CD14-positive monocyte (primary cell): Measurements from ENCODE around the gene CISTR. TPM values are rescaled to one million over a fixed set of nuclear protein-coding genes. Genes with fewer than 3 reads are reported as not detected.
A peak's percentile ranks its signal among the peaks of the same experiment; 100 is the strongest.

Experiments
- DNase-seq, 3 donors: peaks; one replicate each; pipeline ENCODE4 v3.0.0-alpha.2; 2011 to 2022
- H2AFZ ChIP-seq: 2 replicates; pipeline ENCODE4 v1.6.0; 2012; ENCODE audit warnings: mild to moderate bottlenecking, low read depth, low read length, inconsistent platforms; ENCODE audit not compliant: insufficient read depth, poor library complexity, severe bottlenecking
- H3K27ac ChIP-seq, 2 donors: 1 replicate in 1 of 2; 2 replicates in 1 of 2; pipeline ENCODE4 v1.5.1; 2012 to 2013; ENCODE audit warnings: low read length in 2 of 2, control low read depth in 1 of 2, inconsistent platforms in 1 of 2, low read depth in 1 of 2, mild to moderate bottlenecking in 1 of 2
- H3K27me3 ChIP-seq, 2 donors: one replicate each; pipeline versions ENCODE4 v1.6.0 to v1.6.1; 2011 to 2013; ENCODE audit warnings: low read length in 2 of 2; ENCODE audit not compliant: control insufficient read depth in 2 of 2, insufficient read depth in 2 of 2
- H3K36me3 ChIP-seq, 2 donors: replicated peaks in 1 of 2; 1 replicate in 1 of 2; 2 replicates in 1 of 2; pipeline versions ENCODE4 v1.5.1 to v1.6.1; 2012 to 2013; ENCODE audit warnings: low read length in 2 of 2, control low read depth in 1 of 2, inconsistent platforms in 1 of 2, mild to moderate bottlenecking in 1 of 2; ENCODE audit not compliant: insufficient read depth in 2 of 2, control insufficient read depth in 1 of 2
- H3K4me1 ChIP-seq, 2 donors: 1 replicate in 1 of 2; 2 replicates in 1 of 2; pipeline versions ENCODE4 v1.5.1 to v1.6.1; 2012 to 2013; ENCODE audit warnings: low read length in 2 of 2, control low read depth in 1 of 2, inconsistent platforms in 1 of 2, mild to moderate bottlenecking in 1 of 2, moderate library complexity in 1 of 2; ENCODE audit not compliant: insufficient read depth in 2 of 2, control insufficient read depth in 1 of 2
- H3K4me2 ChIP-seq: replicated peaks from 2 replicates; pipeline ENCODE3; 2012; ENCODE audit warnings: low read length, moderate library complexity, mild to moderate bottlenecking; ENCODE audit not compliant: poor library complexity, severe bottlenecking; ENCODE audit errors: extremely low read depth
- H3K4me3 ChIP-seq, 3 experiments: fragments of 200-600 bp in 1 of 3; sonication (generic) in 1 of 3; replicated peaks in 1 of 3; 1 replicate in 2 of 3; 2 replicates in 1 of 3; pipeline ENCODE4 v1.5.1; 2011 to 2013; ENCODE audit warnings: low read length in 3 of 3, mild to moderate bottlenecking in 3 of 3, control low read depth in 2 of 3, low read depth in 2 of 3, inconsistent platforms in 1 of 3, moderate library complexity in 1 of 3
- H3K79me2 ChIP-seq: 2 replicates; pipeline ENCODE4 v1.6.0; 2012; ENCODE audit warnings: mild to moderate bottlenecking, control low read depth, inconsistent platforms, low read length, moderate library complexity; ENCODE audit not compliant: insufficient read depth
- H3K9ac ChIP-seq: 2 replicates; pipeline ENCODE4 v1.6.0; 2017; ENCODE audit warnings: low read length, mild to moderate bottlenecking; ENCODE audit not compliant: insufficient read depth, poor library complexity, severe bottlenecking
- H3K9me3 ChIP-seq, 2 donors: replicated peaks in 1 of 2; 1 replicate in 1 of 2; 2 replicates in 1 of 2; pipeline versions ENCODE4 v1.5.1 to v1.6.1; 2012 to 2013; ENCODE audit warnings: low read length in 2 of 2, control low read depth in 1 of 2; ENCODE audit not compliant: control insufficient read depth in 1 of 2, insufficient read depth in 1 of 2
- H4K20me1 ChIP-seq: 2 replicates; pipeline ENCODE4 v1.6.0; 2012; ENCODE audit warnings: mild to moderate bottlenecking, low read length, control low read depth, moderate library complexity; ENCODE audit not compliant: insufficient read depth
- H3K27ac Mint-ChIP-seq, 7 donors: one replicate each; pipeline ENCODE4 v1.8.0; 2020; ENCODE audit warnings: mild to moderate bottlenecking in 7 of 7, mixed read lengths in 7 of 7, moderate library complexity in 6 of 7, inconsistent platforms in 2 of 7
- H3K27me3 Mint-ChIP-seq, 3 donors: one replicate each; pipeline ENCODE4 v1.8.0; 2021 to 2022; ENCODE audit warnings: low read depth in 3 of 3, mild to moderate bottlenecking in 3 of 3, mixed read lengths in 3 of 3, moderate library complexity in 3 of 3, inconsistent platforms in 1 of 3
- H3K36me3 Mint-ChIP-seq, 2 donors: one replicate each; pipeline ENCODE4 v1.8.0; 2020; ENCODE audit warnings: mixed read lengths in 2 of 2, inconsistent platforms in 1 of 2, mild to moderate bottlenecking in 1 of 2
- H3K4me1 Mint-ChIP-seq: one replicate; pipeline ENCODE4 v1.8.0; 2020; ENCODE audit warnings: mild to moderate bottlenecking, mixed read lengths
- H3K4me3 Mint-ChIP-seq, 2 donors: one replicate each; pipeline ENCODE4 v1.8.0; 2020; ENCODE audit warnings: mild to moderate bottlenecking in 2 of 2, mixed read lengths in 2 of 2, moderate library complexity in 1 of 2
- H3K9me3 Mint-ChIP-seq, 7 donors: one replicate each; pipeline ENCODE4 v1.8.0; 2020 to 2022; ENCODE audit warnings: mixed read lengths in 7 of 7, mild to moderate bottlenecking in 6 of 7, moderate library complexity in 6 of 7, inconsistent platforms in 2 of 7
- WGBS: methylation state at CpG from one replicate; pipeline ENCODE4 v1.1.5; 2013; ENCODE audit warnings: missing lambda C conversion rate; ENCODE audit not compliant: insufficient coverage; 5-methylcytosine and 5-hydroxymethylcytosine counted together
- intact Hi-C, 2 donors: fragments of 100-400 bp; cut with micrococcal nuclease; formaldehyde crosslinking; loops; one replicate each; pipeline versions ENCODE4 v1.15.0 to v1.15.1; 2023
- polyA plus RNA-seq, 3 donors: library from polyadenylated mRNA; depleted of rRNA in 1 of 3; unstranded in 2 of 3; stranded (reverse) in 1 of 3; fragments of 300-500 nt in 2 of 3; fragments of >200 nt in 1 of 3; fragmentation: Illumina TruSeq in 2 of 3; gene quantifications; 1 replicate in 2 of 3; 2 replicates in 1 of 3; pipeline ENCODE4 v1.2.3, GENCODE V29; 2012 to 2021
- TF ChIP-seq, protein P1 (sequence below): fragments of 200-600 bp; IDR thresholded peaks from one replicate; pipeline ENCODE4 v1.8.0; 2022; ENCODE audit warnings: antibody characterized with exemption, mild to moderate bottlenecking

CISTR gene
- polyA plus RNA-seq, 3 donors, result not detected

DNA sequence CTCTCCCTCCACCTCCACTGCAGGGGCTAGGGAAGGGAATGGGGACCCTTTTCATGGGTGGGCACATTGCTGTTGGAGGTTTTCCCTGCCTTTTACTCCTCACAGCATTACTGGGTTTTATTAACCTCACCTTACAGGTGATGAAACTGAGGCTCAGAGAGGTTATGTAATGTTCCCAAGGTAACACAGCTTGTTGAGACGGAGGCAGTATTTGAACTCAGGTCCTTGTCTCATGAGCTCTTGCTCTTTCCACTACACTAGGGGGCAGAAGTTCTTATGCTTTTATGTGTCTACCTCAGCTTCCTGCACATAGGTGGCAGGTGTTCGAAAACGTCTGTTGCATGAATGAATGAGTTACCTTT is 11.7 kb downstream of the CISTR start:
- peaks cover 22% of the 10 kb centered on the region for H3K4me1 Mint-ChIP-seq
- no peak overlapping the region for H3K27ac ChIP-seq
- H3K4me3 Mint-ChIP-seq, result no peak overlapping the region
- H3K27me3 ChIP-seq, result peaks cover 65 to 85% of the 10 kb centered on the region in 2 donors
- H3K9me3 Mint-ChIP-seq, result peaks cover 0 to 7% (median 0%) of the 10 kb centered on the region in 7 donors
- H3K9ac ChIP-seq, result no peak overlapping the region
- no peaks in the 10 kb centered on the region for H3K79me2 ChIP-seq
- H4K20me1 ChIP-seq, result no peaks in the 10 kb centered on the region
- peaks cover 0 to 3% of the 10 kb centered on the region in 2 donors for H3K36me3 Mint-ChIP-seq
- H3K9me3 ChIP-seq, result peaks cover 0 to 36% of the 10 kb centered on the region in 2 donors
- H3K4me3 ChIP-seq, result no peak overlapping the region
- WGBS, result 76% methylated on average over 3 of the region's 3 CpGs
- DNase-seq, result no peak
- intact Hi-C loops, result no loop called here
- H3K36me3 ChIP-seq, result no peaks in the 10 kb centered on the region
- TF ChIP-seq, protein P1, sequence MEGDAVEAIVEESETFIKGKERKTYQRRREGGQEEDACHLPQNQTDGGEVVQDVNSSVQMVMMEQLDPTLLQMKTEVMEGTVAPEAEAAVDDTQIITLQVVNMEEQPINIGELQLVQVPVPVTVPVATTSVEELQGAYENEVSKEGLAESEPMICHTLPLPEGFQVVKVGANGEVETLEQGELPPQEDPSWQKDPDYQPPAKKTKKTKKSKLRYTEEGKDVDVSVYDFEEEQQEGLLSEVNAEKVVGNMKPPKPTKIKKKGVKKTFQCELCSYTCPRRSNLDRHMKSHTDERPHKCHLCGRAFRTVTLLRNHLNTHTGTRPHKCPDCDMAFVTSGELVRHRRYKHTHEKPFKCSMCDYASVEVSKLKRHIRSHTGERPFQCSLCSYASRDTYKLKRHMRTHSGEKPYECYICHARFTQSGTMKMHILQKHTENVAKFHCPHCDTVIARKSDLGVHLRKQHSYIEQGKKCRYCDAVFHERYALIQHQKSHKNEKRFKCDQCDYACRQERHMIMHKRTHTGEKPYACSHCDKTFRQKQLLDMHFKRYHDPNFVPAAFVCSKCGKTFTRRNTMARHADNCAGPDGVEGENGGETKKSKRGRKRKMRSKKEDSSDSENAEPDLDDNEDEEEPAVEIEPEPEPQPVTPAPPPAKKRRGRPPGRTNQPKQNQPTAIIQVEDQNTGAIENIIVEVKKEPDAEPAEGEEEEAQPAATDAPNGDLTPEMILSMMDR, result no peak
- no peak overlapping the region for H3K27ac Mint-ChIP-seq
- no peak overlapping the region for H3K4me2 ChIP-seq
- H2AFZ ChIP-seq, result no peak overlapping the region
- peaks cover 8 to 70% (median 32%) of the 10 kb centered on the region in 3 donors for H3K27me3 Mint-ChIP-seq
- H3K4me1 ChIP-seq, result peaks cover 0 to 10% of the 10 kb centered on the region in 2 donors

- H3K4me3 ChIP-seq, result no peak overlapping the region
- TF ChIP-seq, protein P1, result no peak
- no peaks in the 10 kb centered on the region for H3K36me3 ChIP-seq
- peaks cover 13 to 70% (median 31%) of the 10 kb centered on the region in 3 donors for H3K27me3 Mint-ChIP-seq
- intact Hi-C loops, result no loop called here
- no peak for DNase-seq
- H3K9ac ChIP-seq, result no peak overlapping the region
- H3K4me1 Mint-ChIP-seq, result peaks cover 22% of the 10 kb centered on the region
- WGBS, result 7% methylated on average over 18 of the region's 50 CpGs
- H3K27ac ChIP-seq, result no peak overlapping the region
- H3K79me2 ChIP-seq, result no peaks in the 10 kb centered on the region
- H3K4me1 ChIP-seq, result peaks cover 0 to 10% of the 10 kb centered on the region in 2 donors
- no peaks in the 10 kb centered on the region for H4K20me1 ChIP-seq
- peaks cover 0 to 7% (median 0%) of the 10 kb centered on the region in 7 donors for H3K9me3 Mint-ChIP-seq
- no peak overlapping the region for H3K4me2 ChIP-seq
- H3K4me3 Mint-ChIP-seq, result peak overlapping the region in 1 of 2 donors; percentile 83
- H2AFZ ChIP-seq, result no peak overlapping the region
- H3K27me3 ChIP-seq, result peaks cover 61 to 85% of the 10 kb centered on the region in 2 donors
- peaks cover 0 to 3% of the 10 kb centered on the region in 2 donors for H3K36me3 Mint-ChIP-seq
- peaks cover 0 to 36% of the 10 kb centered on the region in 2 donors for H3K9me3 ChIP-seq
- no peak overlapping the region for H3K27ac Mint-ChIP-seq
Observed at GRCh38 chr12:53739214-53740129, 12.3 kb downstream of the CISTR start.
